OCI-LY7 (cell line): ENCODE measurements around the gene COL5A1. TPM values are rescaled to one million over a fixed set of nuclear protein-coding genes. Genes with fewer than 3 reads are reported as not detected.
A peak's percentile ranks its signal among the peaks of the same experiment; 100 is the strongest.

Experiments
- BruUV-seq: library from RNA; stranded (reverse); fragments of 400-500 nt; replicated peaks from 2 replicates; lab custom pipeline; 2021; lab: Mats Ljungman, UMichigan
- CTCF ChIA-PET: fragments of 300-600 bp; sonication (Branson Sonifier 250); formaldehyde crosslinking; loops from one replicate; lab custom pipeline; 2022; ENCODE audit warnings: antibody characterized with exemption; ENCODE audit not compliant: unreplicated experiment; lab: Charles Lee
- POLR2A ChIA-PET: fragments of 300-600 bp; sonication (Branson Sonifier 250); formaldehyde crosslinking; loops from one replicate; lab custom pipeline; 2022; ENCODE audit warnings: antibody characterized with exemption; lab: Charles Lee
- DNase-seq: peaks from one replicate; pipeline ENCODE4 v3.0.0-alpha.2; 2015; ENCODE audit warnings: low spot score
- H2AFZ ChIP-seq: fragments of 200-600 bp; sonication (generic), shearing (Covaris generic); 2 replicates; pipeline ENCODE4 v1.6.1; 2014; ENCODE audit warnings: mild to moderate bottlenecking, antibody characterized with exemption, low read length, moderate library complexity
- H3K27ac ChIP-seq: fragments of 200-600 bp; sonication (generic); 2 replicates; pipeline ENCODE4 v1.5.1; 2014; ENCODE audit warnings: mixed run types, low read depth, mild to moderate bottlenecking, moderate library complexity, low read length, inconsistent platforms; ENCODE audit not compliant: poor library complexity, severe bottlenecking
- H3K36me3 ChIP-seq: fragments of 200-600 bp; sonication (generic); 2 replicates; pipeline ENCODE4 v1.6.1; 2014; ENCODE audit warnings: mild to moderate bottlenecking, antibody characterized with exemption, low read length, moderate library complexity, mixed read lengths; ENCODE audit not compliant: insufficient read depth
- H3K4me1 ChIP-seq: fragments of 200-600 bp; sonication (generic); 2 replicates; pipeline ENCODE4 v1.5.1; 2014; ENCODE audit warnings: mild to moderate bottlenecking, low read length; ENCODE audit not compliant: insufficient read depth, poor library complexity, severe bottlenecking
- H3K4me2 ChIP-seq: fragments of 200-600 bp; sonication (generic); 2 replicates; pipeline ENCODE4 v1.6.1; 2014; ENCODE audit warnings: mild to moderate bottlenecking, low read length
- H3K4me3 ChIP-seq: fragments of 200-600 bp; sonication (generic); 2 replicates; pipeline ENCODE4 v1.5.1; 2014; ENCODE audit warnings: mild to moderate bottlenecking, low read depth, low read length; ENCODE audit not compliant: poor library complexity, severe bottlenecking
- H3K79me2 ChIP-seq: fragments of 200-600 bp; sonication (generic); 2 replicates; pipeline ENCODE4 v1.6.1; 2016; ENCODE audit warnings: low read depth, mild to moderate bottlenecking, low read length, moderate library complexity, mixed read lengths; ENCODE audit not compliant: insufficient read depth
- H3K9me2 ChIP-seq: fragments of 200-600 bp; sonication (generic); 2 replicates; pipeline ENCODE4 v1.6.1; 2016; ENCODE audit warnings: mild to moderate bottlenecking, low read length, mixed read lengths; ENCODE audit not compliant: insufficient read depth
- H3K9me3 ChIP-seq: fragments of 200-600 bp; sonication (generic); 2 replicates; pipeline ENCODE4 v1.6.1; 2014; ENCODE audit warnings: mild to moderate bottlenecking, mixed run types, low read length, mixed read lengths
- H4K20me1 ChIP-seq: fragments of 200-600 bp; sonication (generic); 2 replicates; pipeline ENCODE4 v1.6.1; 2014; ENCODE audit warnings: mild to moderate bottlenecking, antibody characterized with exemption, low read length, moderate library complexity, mixed read lengths; ENCODE audit not compliant: insufficient read depth
- CTCF ChIP-seq: fragments of 200-600 bp; sonication (generic); conservative IDR thresholded peaks from 2 replicates; pipeline ENCODE4 v1.5.1; 2014; ENCODE audit warnings: mild to moderate bottlenecking, antibody characterized with exemption, low read length, moderate library complexity, mixed read lengths
- EZH2phosphoT487 ChIP-seq: fragments of 200-600 bp; sonication (generic); IDR thresholded peaks from 2 replicates; pipeline ENCODE4 v1.6.1; 2018; ENCODE audit warnings: low read depth, borderline replicate concordance, mild to moderate bottlenecking, mixed run types, antibody characterized with exemption, low read length, moderate library complexity, mixed read lengths
- intact Hi-C: fragments of 100-400 bp; cut with micrococcal nuclease; formaldehyde crosslinking; loops from one replicate; pipeline ENCODE4 v1.10.0; 2022; ENCODE audit not compliant: unreplicated experiment
- total RNA-seq, 2 experiments: library from RNA; depleted of rRNA in 1 of 2; stranded (reverse); fragments of >200 nt in 1 of 2; shearing (Covaris generic) in 1 of 2; gene quantifications; 2 replicates each; pipeline ENCODE4 v1.2.3, GENCODE V29; 2014 to 2022

The COL5A1 gene
- total RNA-seq, 2 experiments from 2014 or later, result 12.2 to 28.6 TPM

- H3K27ac ChIP-seq, result no peak overlapping the region
- no peaks in the 10 kb centered on the region for H3K9me2 ChIP-seq
- ChIA-PET POLR2A (no interaction called here), CTCF (no interaction called here)
- no peak overlapping the region for H3K4me2 ChIP-seq
- H4K20me1 ChIP-seq, result no peaks in the 10 kb centered on the region
- intact Hi-C loops, result no loop called here
- no peaks in the 10 kb centered on the region for H3K79me2 ChIP-seq
- H2AFZ ChIP-seq, result no peak overlapping the region
- no peak overlapping the region for H3K4me3 ChIP-seq
- H3K9me3 ChIP-seq, result peaks cover 11% of the 10 kb centered on the region; the same call in 1 of the 2 replicates
- no peaks in the 10 kb centered on the region for H3K36me3 ChIP-seq
- TF ChIP-seq CTCF (no peak), EZH2phosphoT487 (no peak)
- BruUV-seq, result no TSS peak
- DNase-seq, result no peak
- no peaks in the 10 kb centered on the region for H3K4me1 ChIP-seq
These were observed 20.7 kb downstream of the COL5A1 start for GRCh38 chr9:134662143-134662876.

DNA sequence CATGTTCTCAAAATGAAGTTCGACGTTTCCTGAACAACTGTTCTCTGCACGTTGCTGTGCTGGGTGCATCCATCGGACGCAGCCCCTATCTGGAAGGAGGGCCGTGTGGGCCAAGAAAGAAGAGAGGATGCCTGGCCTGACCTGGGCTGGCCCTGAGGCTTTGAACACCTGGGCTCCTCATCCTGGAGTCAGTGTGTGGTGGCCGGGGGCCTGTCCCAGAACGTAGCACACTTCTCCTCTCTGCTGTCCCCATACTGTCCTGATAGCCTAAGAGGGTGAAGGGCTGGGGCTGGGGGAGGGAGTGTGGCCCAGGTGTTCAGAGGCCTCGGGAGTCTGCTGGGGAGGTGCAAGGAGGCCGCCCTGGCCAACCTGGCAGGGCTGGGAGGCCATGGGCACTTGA, 21.5 kb downstream of the COL5A1 start:
- Histone ChIP-seq H3K36me3 (no peaks in the 10 kb centered on the region), H3K9me2 (no peaks in the 10 kb centered on the region), H3K9me3 (peaks cover 11% of the 10 kb centered on the region; the same call in 1 of the 2 replicates), H3K4me2 (no peak overlapping the region), H4K20me1 (no peaks in the 10 kb centered on the region), H3K4me1 (no peaks in the 10 kb centered on the region), H3K27ac (no peak overlapping the region), H3K4me3 (no peak overlapping the region), H2AFZ (no peak overlapping the region), H3K79me2 (no peaks in the 10 kb centered on the region)
- TF ChIP-seq EZH2phosphoT487 (no peak), CTCF (no peak)
- intact Hi-C loops, result no loop called here
- ChIA-PET POLR2A (no interaction called here), CTCF (no interaction called here)
- BruUV-seq, result no TSS peak
- DNase-seq, result no peak

- no TSS peak for BruUV-seq
- no peak for DNase-seq
- H3K27ac ChIP-seq, result no peak overlapping the region
- CTCF ChIA-PET, result no interaction called here
- no peaks in the 10 kb centered on the region for H4K20me1 ChIP-seq
- H3K9me2 ChIP-seq, result no peaks in the 10 kb centered on the region
- H3K4me3 ChIP-seq, result no peak overlapping the region
- intact Hi-C loops, result no loop called here
- H2AFZ ChIP-seq, result no peak overlapping the region
- H3K4me2 ChIP-seq, result no peak overlapping the region
- H3K4me1 ChIP-seq, result no peaks in the 10 kb centered on the region
- TF ChIP-seq EZH2phosphoT487 (no peak), CTCF (peak; percentile 37)
- no peaks in the 10 kb centered on the region for H3K36me3 ChIP-seq
- no peaks in the 10 kb centered on the region for H3K79me2 ChIP-seq
- POLR2A ChIA-PET, result no interaction called here
- H3K9me3 ChIP-seq, result peaks cover 11% of the 10 kb centered on the region; the same call in 1 of the 2 replicates
These were observed 22.3 kb downstream of the COL5A1 start for GRCh38 chr9:134663753-134664415.
